HG03196 (cell line): ENCODE data around the gene ZNF845.
"Not testable (repeated sequence)": the region's sequence is repeated elsewhere in the genome, so short reads cannot be mapped to it uniquely, and the experiment has no call there.

Source experiments
- ATAC-seq: cut with Tn5 transposase; IDR thresholded peaks from one replicate; pipeline ENCODE4 v1.9.1; 2021; ENCODE audit not compliant: unreplicated experiment

ZNF845 gene

DNA sequence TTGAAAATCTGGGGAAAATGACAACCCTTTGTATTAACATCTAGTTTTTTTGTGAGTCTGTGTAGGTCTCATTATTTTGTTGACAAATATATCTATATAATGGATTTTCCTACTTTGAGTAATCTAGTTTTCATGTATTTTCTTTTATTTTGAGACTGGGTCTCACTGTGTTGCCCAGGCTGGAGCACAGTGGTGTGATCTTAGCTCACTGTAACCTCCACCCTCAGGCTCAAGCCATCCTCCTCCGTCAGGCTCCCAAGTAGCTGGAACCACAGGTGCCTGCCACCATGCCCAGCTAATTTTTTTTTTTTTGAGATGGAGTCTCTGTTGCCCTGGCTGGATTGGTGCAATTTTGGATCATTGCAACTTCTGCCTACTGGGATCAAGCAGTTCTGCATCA is 41.2 kb downstream of the ZNF845 start:
- ATAC-seq, result no peak

DNA sequence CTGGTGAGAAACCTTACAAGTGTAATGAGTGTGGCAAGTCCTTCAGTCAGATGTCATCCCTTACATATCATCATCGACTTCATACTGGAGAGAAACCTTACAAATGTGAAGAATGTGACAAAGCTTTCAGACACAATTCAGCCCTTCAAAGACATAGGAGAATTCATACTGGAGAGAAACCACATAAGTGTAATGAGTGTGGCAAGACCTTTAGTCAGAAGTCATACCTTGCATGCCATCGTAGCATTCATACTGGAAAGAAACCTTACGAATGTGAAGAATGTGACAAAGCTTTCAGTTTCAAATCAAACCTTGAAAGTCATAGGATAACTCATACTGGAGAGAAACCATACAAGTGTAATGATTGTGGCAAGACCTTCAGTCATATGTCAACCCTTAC is 47.8 kb downstream of the ZNF845 start:
- no peak for ATAC-seq

DNA sequence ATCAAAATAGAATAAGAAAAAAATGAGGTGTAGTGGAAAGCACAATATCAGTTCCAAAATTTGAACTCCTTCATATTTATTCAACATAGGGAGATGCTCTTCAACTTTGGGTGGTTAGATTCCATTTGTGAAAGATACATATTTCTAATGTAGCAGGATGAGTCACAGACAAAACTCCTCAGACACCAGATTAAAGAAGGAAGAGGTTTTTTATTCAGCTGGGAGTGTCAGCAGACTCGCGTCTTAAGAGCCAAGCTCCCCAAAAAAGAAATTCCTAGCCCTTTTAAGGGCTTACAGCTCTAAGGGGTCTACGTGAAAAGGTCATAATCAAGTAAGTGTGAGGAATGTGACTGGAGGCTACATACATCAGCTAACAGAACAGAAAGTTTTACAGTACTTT is 54.6 kb downstream of the ZNF845 start:
- ATAC-seq, result no peak

DNA sequence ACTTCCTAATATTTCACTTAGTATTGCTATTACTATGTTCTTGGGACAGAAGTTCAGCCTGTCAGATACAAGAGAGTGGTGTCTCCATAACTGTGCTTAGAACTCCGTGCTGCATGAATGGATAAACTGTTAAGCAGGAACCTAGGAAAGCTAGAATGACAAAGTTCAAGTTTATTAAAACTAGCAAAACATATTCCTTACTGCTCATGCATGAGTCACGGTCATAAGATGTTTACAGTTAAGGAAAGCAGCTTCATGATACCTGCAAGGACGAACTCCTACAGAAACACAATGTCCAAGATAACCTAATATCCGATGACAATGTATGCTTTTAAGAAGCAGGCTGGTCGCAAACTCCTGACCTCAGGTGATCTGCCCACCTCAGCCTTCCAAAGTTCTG is 55.4 kb downstream of the ZNF845 start:
- ATAC-seq, result no peak

- ATAC-seq, result no peak
These were observed 56.0 kb downstream of the ZNF845 start for GRCh38 chr19:53389571-53389970.

GRCh38 chr19:53389978-53390377 is 56.4 kb downstream of the ZNF845 start:
- ATAC-seq, result no peak

DNA sequence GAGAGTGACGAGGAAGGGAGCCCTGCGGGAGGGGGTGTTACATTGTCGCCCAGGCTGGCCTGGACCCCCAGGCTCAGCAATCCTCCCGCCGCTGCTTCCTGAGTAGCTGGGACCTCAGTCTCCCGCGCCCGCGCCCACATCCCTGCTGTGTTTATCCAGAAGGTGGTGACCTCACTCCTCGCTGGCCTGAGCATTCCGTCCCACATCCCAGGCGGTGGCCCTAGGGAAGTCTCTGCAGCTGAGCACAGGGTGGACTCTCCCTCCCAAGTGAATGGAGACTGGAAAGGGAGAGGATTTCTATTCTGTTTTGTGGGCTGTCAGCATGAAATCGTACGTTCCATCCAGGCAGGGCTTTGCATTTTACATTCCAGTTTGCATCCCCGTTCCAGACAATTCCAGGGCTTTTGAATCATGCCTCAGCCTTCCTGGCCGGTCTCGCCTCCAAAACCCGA is 61.0 kb downstream of the ZNF845 start:
- no peak for ATAC-seq

DNA sequence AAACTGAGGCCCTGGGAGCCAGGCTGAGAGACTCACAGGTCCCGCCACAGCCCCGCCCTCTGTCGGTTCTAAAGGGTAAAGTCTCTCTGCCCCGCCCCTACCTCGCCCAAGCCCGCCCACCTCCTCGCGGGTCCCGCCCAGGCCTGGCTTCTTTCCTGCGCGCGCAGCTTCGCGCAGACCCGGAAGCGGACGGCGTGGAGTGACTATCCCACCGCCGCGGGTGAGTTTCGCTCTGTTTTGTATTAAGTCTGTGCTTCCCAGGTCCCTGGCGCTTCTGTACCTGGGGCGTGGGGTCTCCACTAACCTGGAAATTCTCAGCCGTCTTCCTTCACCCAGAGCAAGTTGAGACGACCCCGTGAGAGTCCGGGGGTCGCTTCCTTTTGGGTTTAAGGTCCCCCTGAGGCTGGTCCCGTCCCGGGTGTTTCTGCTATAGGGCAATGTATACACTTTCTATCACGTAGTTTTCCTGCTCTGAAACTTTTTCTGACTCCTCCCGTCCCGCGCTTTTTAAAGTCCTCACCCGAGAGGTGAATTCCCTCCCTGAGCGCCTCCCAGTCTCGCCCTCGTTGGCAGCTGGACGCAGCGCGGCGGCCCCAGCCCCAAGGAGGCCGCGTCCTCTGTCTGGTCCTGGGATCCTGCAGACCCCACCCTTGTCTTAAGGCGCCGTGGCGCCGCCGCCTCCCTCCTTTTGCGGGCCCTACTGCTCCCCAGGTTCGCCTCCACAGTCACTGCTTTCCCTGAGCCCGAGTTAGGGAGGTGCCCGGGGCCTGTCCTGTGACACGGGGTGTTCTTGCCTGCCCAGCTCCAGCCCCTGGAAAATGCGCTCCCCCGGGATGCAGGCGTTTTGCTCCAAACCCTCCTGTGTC is 61.7 kb downstream of the ZNF845 start, which contains the start of gene ZNF765:
ZNF765 (plus strand) TSS at position 176 of the 866 bp plus-strand sequence. CDS start 2,867 bp downstream, outside the sequence.
- peak; percentile 88 for ATAC-seq

- ATAC-seq, result not testable (repeated sequence)
These were observed 62.4 kb downstream of the ZNF845 start for GRCh38 chr19:53395840-53396524.

GRCh38 chr19:53396525-53396868 is 62.9 kb downstream of the ZNF845 start:
- no peak for ATAC-seq

DNA sequence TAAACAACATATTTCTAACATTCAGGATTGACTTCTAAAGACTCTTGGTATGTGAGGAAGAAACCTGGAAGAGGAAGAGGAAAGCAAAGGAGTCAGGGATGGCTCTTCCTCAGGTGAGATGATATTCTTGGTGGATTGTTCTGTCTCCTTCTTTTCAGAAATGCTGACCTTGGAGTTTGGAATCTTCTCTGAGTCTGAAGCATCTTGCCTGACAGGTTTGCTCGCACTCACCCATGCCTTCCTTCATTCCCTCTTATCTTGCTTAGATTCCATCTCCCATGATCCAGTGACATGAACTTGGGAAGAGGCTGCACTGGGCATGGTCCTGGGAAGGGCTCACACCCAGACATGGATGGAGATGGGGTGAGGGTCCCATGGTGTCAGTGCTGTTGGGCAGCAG is 64.4 kb downstream of the ZNF845 start:
- ATAC-seq, result not testable (repeated sequence)
